ENCODE measurements around the gene TMEM204. TPM values are rescaled to one million over a fixed set of nuclear protein-coding genes. Genes with fewer than 3 reads are reported as not detected.

The TMEM204 gene
- total RNA-seq, 4 donors from 2014 or later = 38.5 to 85.3 (median 66.0) TPM

DNA sequence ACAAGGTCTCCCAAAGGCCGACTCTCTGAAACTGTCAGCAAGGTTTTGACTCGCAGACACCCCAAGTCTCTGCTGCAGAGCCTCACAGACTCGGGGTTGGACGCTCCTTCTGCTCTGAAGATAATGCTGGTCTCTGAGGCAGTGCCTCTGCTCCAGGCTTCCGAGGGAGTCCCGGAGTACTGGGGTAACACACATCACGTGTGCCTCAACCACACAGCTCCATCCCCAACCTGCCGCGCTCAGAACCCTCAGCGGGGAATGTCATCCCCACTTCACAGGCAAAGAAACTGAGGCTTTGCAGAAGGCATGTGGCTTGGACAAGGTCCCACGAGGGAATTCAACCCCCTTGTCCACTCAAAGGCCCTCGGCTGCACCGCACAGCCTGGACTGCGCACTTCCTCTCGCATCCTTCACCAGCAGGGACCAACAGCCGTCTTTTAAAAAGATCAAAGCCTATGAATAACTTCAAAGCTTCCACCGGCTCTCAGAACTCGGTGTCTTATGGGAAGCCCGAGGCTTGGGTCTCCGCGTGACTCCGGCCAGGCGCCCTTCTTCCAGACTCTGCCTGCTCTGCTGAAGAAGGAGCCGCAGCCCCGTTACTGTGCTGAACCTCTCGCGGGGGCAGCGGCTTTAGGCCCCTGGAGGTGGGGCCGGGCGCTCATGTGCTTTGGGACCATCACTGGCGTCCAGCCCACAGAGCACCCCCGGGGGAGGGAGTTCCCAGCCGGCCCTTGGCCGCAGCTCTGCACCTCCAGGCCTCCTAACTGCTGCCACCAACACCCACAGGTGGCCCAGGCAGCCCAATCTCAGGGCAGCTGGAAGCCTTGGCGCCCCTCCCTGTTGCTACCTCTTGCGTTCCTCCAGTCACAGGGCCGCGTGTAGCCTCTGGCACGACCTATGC lies 2.2 kb downstream of the TMEM204 start:
- Histone ChIP-seq H3K4me3 (replicated peaks in 1 of 3) (peak overlapping the region in 2 of 3 donors; percentile 10 to 58), H3K27me3 (no peaks in the 10 kb centered on the region), H3K9me3 (no peaks in the 10 kb centered on the region), H3K27ac (peak overlapping the region; percentile 77 to 90 (median 90)), H3K36me3 (peaks cover 31 to 37% of the 10 kb centered on the region in 2 donors), H3K4me1 (peaks cover 0 to 21% of the 10 kb centered on the region in 2 donors)
- DNase-seq = no peak
- intact Hi-C loops (cut with DNase I) = no loop called here
- WGBS, 2 donors = 64 to 65% methylated on average over 29 to 33 of the region's 39 CpGs
- TF ChIP-seq POLR2A (IDR thresholded peaks at IDR 0.05) = no peak
- TF ChIP-seq, protein P1, sequence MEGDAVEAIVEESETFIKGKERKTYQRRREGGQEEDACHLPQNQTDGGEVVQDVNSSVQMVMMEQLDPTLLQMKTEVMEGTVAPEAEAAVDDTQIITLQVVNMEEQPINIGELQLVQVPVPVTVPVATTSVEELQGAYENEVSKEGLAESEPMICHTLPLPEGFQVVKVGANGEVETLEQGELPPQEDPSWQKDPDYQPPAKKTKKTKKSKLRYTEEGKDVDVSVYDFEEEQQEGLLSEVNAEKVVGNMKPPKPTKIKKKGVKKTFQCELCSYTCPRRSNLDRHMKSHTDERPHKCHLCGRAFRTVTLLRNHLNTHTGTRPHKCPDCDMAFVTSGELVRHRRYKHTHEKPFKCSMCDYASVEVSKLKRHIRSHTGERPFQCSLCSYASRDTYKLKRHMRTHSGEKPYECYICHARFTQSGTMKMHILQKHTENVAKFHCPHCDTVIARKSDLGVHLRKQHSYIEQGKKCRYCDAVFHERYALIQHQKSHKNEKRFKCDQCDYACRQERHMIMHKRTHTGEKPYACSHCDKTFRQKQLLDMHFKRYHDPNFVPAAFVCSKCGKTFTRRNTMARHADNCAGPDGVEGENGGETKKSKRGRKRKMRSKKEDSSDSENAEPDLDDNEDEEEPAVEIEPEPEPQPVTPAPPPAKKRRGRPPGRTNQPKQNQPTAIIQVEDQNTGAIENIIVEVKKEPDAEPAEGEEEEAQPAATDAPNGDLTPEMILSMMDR (IDR thresholded peaks at IDR 0.05) = no peak

DNA sequence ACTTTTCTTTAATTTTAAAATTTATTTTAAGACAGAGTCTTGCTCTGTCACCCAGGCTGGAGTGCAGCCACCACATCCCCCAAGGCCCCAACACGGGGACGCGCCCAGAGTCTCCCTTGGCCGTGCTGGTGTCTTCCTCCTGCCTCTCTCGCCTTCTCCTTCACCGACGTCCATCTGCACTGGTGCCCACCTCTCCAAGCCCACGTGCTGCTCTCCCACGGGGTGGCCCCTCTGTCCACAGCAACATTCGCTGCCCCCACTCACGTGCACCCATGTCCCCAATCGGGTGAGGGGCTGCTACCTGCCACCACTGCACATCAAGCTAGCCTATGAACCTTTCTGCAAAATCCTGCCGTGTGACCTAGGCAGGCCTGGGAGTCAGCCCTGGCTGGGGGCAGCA lies 3.1 kb downstream of the TMEM204 start:
- no peak for DNase-seq
- H3K27ac ChIP-seq = peak overlapping the region in 2 of 3 donors; percentile 0 to 90
- no peaks in the 10 kb centered on the region for H3K9me3 ChIP-seq
- TF ChIP-seq, protein P1 (IDR thresholded peaks at IDR 0.05) = no peak
- TF ChIP-seq POLR2A (IDR thresholded peaks at IDR 0.05) = no peak
- H3K36me3 ChIP-seq = peaks cover 35 to 44% of the 10 kb centered on the region in 2 donors
- intact Hi-C loops (cut with DNase I) = no loop called here
- H3K27me3 ChIP-seq = no peaks in the 10 kb centered on the region
- peak overlapping the region in 1 of 3 donors; percentile 58 for H3K4me3 ChIP-seq (replicated peaks in 1 of 3)
- WGBS, 2 donors = 82 to 85% methylated on average over 13 of the region's 13 CpGs
- H3K4me1 ChIP-seq = peaks cover 0 to 15% of the 10 kb centered on the region in 2 donors

DNA sequence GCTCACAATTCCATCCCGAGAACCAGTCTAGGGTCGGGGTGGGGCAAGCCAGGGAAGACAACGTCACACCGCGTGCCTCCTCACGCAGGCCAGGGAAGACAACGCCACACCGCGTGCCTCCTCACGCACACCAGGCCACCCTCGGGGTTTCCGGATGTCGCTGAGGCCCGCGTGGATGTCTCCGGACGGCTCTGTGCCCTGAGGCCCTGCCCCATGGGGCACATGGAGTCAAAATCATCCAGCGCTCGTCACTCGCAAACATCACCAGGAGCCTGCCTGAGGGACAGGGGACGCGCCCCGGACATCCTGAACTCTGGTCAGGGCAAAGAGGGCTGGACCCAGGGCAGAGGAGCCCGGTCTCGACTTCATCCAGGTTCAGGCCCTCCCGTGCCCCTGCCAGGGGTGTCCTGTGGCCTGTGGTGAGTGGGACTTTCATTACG lies 3.7 kb downstream of the TMEM204 start:
- peak overlapping the region in 1 of 3 donors; percentile 58 for H3K4me3 ChIP-seq (replicated peaks in 1 of 3)
- H3K4me1 ChIP-seq = peaks cover 0 to 15% of the 10 kb centered on the region in 2 donors
- 57 to 84% methylated on average over 21 of the region's 27 CpGs for WGBS, 2 donors
- DNase-seq = no peak
- H3K27ac ChIP-seq = peak overlapping the region; percentile 0 to 17 (median 9)
- peaks cover 40 to 50% of the 10 kb centered on the region in 2 donors for H3K36me3 ChIP-seq
- no peaks in the 10 kb centered on the region for H3K9me3 ChIP-seq
- intact Hi-C loops (cut with DNase I) = no loop called here
- H3K27me3 ChIP-seq = no peaks in the 10 kb centered on the region
- TF ChIP-seq, protein P1 (IDR thresholded peaks at IDR 0.05) = no peak
- TF ChIP-seq POLR2A (IDR thresholded peaks at IDR 0.05) = no peak

DNA sequence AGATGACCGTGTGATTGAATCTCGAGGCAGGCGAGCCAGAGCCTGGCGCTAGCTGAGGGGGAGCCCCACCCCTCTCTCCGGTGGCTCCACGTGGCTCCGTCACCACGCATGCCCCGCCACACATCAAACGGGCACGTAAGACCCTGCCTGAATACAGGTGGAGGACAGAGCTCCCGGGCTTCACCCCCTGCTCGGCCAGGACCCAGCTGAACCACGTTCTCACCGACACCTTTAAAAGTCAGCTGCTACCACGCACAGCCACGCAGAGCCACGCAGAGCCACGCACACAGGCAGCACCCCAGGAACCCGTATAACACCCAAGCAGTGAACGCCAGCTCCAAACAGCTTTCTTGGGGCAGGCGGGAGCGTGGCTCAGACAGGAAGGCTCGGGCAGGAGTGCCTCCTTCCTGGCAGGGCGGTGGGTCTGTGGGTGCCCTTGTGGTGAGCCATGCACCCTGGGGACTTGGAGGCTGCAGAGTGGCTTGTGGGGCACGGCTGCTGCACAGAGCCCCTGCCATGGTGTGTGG lies 4.4 kb downstream of the TMEM204 start:
- no peaks in the 10 kb centered on the region for H3K9me3 ChIP-seq
- intact Hi-C loops (cut with DNase I) = no loop called here
- no peak for TF ChIP-seq POLR2A (IDR thresholded peaks at IDR 0.05)
- TF ChIP-seq, protein P1 (IDR thresholded peaks at IDR 0.05) = no peak
- peaks cover 47 to 55% of the 10 kb centered on the region in 2 donors for H3K36me3 ChIP-seq
- no peak for DNase-seq
- H3K4me3 ChIP-seq (replicated peaks in 1 of 3) = no peak overlapping the region
- peaks cover under 1 to 21% of the 10 kb centered on the region in 2 donors for H3K4me1 ChIP-seq
- H3K27ac ChIP-seq = peak overlapping the region in 2 of 3 donors; percentile 0 to 17
- H3K27me3 ChIP-seq = no peaks in the 10 kb centered on the region
- 82 to 83% methylated on average over 20 to 21 of the region's 26 CpGs for WGBS, 2 donors

All from thyroid gland (tissue), 4 donors.